Measurements from ENCODE around the gene LYPD3. TPM values are rescaled to one million over a fixed set of nuclear protein-coding genes. Genes with fewer than 3 reads are reported as not detected.
A peak's percentile ranks its signal among the peaks of the same experiment; 100 is the strongest.

The LYPD3 gene
- polyA plus RNA-seq, 3 donors from 2014 or later = 1.3 to 2.4 (median 1.4) TPM

DNA sequence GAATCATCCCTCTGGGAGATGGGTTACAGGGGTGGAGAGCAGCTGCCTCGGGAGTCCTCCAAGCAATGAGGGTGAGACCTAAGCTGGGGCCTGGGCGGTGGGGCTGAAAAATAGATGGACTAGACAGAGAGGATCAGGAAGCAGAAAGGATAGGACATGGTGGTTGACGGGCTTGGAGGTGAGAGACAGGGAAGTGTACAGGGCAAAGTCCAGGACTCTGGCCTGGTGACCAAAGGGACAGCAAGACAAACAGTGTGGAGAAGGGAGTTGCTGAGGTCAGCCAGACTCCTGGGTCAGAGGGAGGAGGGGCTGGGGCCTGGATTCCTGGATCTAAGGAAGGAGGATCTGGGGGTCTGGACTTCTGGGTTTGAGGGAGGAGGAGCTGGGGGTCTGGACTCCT lies 33.6 kb upstream of the LYPD3 start:
- no peak overlapping the region for H3K4me3 Mint-ChIP-seq
- H3K9me3 Mint-ChIP-seq = no peaks in the 10 kb centered on the region
- peaks cover 13 to 16% of the 10 kb centered on the region in 2 donors for H3K4me1 Mint-ChIP-seq
- DNase-seq = no peak
- H3K27ac Mint-ChIP-seq = peak overlapping the region in 3 of 6 donors; percentile 7 to 41 (median 22)
- H3K27me3 Mint-ChIP-seq (ENCODE audit: low read depth in 3 of 3) = peaks cover 0 to 7% (median 3%) of the 10 kb centered on the region in 3 donors
- peaks cover 13 to 21% (median 13%) of the 10 kb centered on the region in 3 donors for H3K36me3 Mint-ChIP-seq

DNA sequence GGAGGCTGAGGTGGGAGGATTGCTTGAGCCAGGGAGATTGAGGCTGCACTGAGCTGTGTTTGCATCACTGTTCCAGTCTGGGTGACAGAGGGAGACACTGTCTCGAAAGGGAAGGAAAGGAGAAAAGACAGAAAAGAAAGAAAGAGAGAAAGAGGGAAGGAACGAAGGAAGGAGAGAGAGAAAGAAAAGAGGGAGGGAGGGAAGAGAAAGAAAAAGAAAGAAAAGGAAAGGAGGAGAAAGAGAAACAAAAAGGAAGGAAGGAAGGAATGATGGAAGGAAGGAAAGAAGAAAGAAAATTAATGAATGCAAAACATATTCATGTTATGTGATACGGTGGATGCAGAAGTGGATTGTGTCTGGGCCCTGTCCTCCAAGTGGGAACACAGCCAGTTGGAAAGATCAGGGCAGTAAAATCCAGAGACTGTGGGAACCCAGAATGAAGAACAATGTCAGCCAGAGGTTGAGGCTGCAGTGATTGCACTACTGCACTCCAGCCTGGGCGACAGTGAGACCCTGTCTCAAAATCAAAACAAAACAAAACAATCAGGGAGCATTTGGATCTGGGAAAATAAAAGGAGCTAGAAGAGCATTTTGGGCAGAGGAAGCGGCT lies 32.9 kb upstream of the LYPD3 start:
- no peak for DNase-seq
- H3K4me3 Mint-ChIP-seq = peak overlapping the region in 1 of 5 donors; percentile 1
- H3K27ac Mint-ChIP-seq = peak overlapping the region in 4 of 6 donors; percentile 1 to 36 (median 25)
- H3K4me1 Mint-ChIP-seq = peaks cover 8 to 9% of the 10 kb centered on the region in 2 donors
- peaks cover 0 to 4% (median 3%) of the 10 kb centered on the region in 3 donors for H3K27me3 Mint-ChIP-seq (ENCODE audit: low read depth in 3 of 3)
- H3K36me3 Mint-ChIP-seq = peaks cover 13 to 21% (median 13%) of the 10 kb centered on the region in 3 donors
- H3K9me3 Mint-ChIP-seq = no peaks in the 10 kb centered on the region

DNA sequence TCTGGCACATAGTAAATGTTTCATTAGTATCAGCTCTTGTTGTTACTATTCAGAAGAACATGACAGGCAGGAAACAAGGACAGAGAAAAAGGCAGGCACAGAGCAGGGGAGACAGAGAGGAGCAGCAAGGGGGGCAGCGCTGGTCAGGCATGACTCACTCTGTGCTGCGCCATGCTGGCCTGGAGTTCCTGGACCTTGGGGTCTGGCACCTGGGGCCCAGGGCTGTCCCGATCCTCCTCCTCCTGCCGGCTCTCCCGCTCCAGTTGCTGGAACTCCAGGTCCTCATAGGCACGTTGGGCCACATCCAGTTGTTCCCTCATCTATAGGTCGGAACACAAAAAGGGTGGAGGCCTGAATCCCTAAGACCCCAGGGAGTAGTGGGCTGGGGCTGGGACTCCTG lies 31.6 kb upstream of the LYPD3 start:
- peaks cover 13 to 21% (median 13%) of the 10 kb centered on the region in 3 donors for H3K36me3 Mint-ChIP-seq
- H3K27me3 Mint-ChIP-seq (ENCODE audit: low read depth in 3 of 3) = peaks cover 0 to 4% (median 0%) of the 10 kb centered on the region in 3 donors
- DNase-seq = no peak
- no peak overlapping the region for H3K4me3 Mint-ChIP-seq
- no peak overlapping the region for H3K27ac Mint-ChIP-seq
- peaks cover 0 to 1% of the 10 kb centered on the region in 2 donors for H3K4me1 Mint-ChIP-seq
- no peaks in the 10 kb centered on the region for H3K9me3 Mint-ChIP-seq

DNA sequence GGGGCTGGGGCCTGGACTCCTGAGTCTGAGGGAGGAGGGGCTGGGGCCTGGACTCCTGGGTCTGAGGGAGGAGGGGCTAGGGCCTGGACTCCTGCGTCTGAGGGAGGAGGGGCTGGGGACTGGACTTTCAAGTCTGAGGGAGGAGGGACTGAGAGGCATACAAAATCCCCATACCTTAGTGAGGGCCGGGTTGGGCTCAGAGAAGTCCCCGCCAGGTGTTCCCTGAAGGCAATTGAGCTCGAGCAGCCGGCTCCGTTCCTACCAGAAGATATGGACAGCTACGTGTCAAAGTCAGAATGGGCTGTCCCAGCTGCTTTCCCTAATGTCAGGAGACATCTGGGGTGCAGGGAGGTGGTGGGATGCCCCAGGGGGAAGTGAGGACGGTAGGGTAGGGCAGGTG lies 29.7 kb upstream of the LYPD3 start:
- peaks cover 0 to 4% (median 0%) of the 10 kb centered on the region in 3 donors for H3K27me3 Mint-ChIP-seq (ENCODE audit: low read depth in 3 of 3)
- no peak overlapping the region for H3K4me3 Mint-ChIP-seq
- no peak for DNase-seq
- peaks cover 10 to 17% (median 13%) of the 10 kb centered on the region in 3 donors for H3K36me3 Mint-ChIP-seq
- H3K4me1 Mint-ChIP-seq = no peaks in the 10 kb centered on the region
- H3K27ac Mint-ChIP-seq = no peak overlapping the region
- no peaks in the 10 kb centered on the region for H3K9me3 Mint-ChIP-seq

DNA sequence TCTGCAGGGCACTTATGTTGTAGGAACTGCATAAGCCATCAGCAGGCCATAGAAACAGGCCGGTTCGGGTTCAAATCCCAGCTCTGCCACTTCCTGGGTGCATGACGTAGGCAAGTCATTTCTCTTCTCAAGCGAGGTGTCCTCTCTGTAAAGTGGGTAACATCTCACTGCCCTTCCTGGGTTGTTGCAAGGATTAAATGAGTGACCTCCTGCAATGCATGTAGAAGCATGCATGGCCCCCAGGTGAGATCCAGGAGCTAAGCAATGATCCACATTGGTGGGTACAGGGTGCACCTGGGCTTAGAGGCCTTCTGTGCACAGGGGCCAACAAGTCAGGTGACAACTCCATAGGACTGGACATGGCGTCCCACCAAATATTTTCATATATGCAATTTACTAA lies 25.4 kb upstream of the LYPD3 start:
- H3K27me3 Mint-ChIP-seq (ENCODE audit: low read depth in 3 of 3) = peaks cover 0 to 3% (median 0%) of the 10 kb centered on the region in 3 donors
- H3K4me1 Mint-ChIP-seq = no peaks in the 10 kb centered on the region
- no peak overlapping the region for H3K4me3 Mint-ChIP-seq
- peaks cover 3 to 7% (median 3%) of the 10 kb centered on the region in 3 donors for H3K36me3 Mint-ChIP-seq
- no peak for DNase-seq
- no peak overlapping the region for H3K27ac Mint-ChIP-seq
- no peaks in the 10 kb centered on the region for H3K9me3 Mint-ChIP-seq

DNA sequence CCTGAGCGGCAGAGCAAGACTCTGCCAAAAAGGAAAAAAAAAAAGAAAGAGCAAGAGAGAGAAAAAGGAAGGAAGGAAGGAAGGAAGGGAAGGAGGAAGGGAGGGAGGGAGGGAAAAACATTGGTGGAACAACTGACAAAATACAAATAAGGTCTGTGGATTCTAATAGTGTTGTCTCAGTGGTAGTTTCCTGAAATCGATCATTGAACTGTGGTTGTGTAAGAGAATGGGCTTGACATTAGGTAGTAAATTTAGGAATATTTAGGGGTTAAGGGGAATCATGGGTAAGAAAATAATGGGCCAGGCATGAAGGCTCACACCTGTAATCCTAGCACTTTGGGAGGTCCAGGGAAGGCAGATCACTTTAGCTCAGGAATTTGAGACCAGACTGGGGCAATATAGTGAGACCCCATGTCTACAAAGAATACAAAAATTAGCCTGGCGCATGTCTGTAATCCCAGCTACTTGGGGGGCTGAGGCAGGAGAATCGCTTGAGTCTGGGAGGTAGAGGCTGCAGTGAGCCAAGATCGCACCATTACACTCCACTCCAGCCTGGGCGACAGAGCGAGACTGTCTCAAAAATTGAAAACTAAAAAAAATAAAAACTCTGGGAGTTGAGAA lies 24.7 kb upstream of the LYPD3 start:
- H3K4me3 Mint-ChIP-seq = no peak overlapping the region
- no peak for DNase-seq
- H3K36me3 Mint-ChIP-seq = peaks cover 0 to 4% (median 0%) of the 10 kb centered on the region in 3 donors
- H3K27ac Mint-ChIP-seq = peak overlapping the region in 1 of 6 donors; percentile 33
- H3K9me3 Mint-ChIP-seq = no peaks in the 10 kb centered on the region
- no peaks in the 10 kb centered on the region for H3K4me1 Mint-ChIP-seq
- peaks cover 0 to 3% (median 0%) of the 10 kb centered on the region in 3 donors for H3K27me3 Mint-ChIP-seq (ENCODE audit: low read depth in 3 of 3)

DNA sequence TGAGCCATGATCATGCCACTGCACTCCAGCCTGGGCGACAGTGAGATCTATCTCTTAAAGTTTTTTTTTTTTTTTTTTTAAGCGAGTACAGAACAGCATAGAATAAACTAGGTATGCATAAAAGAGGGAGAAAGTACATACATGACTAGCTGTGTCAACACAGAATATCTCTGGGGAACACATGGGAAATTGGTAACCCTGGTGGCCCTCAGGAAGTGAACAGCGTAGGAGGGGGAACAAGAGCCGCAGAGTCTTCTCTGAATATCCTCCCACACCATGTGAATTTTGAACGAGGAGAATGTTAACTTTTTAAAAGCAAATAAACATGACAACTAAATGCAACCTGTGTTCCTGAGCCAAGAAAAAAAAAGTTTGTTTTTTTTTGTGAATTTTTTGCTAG lies 23.9 kb upstream of the LYPD3 start:
- Mint-ChIP-seq H3K4me1 (no peaks in the 10 kb centered on the region), H3K4me3 (no peak overlapping the region), H3K27ac (peak overlapping the region in 1 of 6 donors; percentile 24), H3K36me3 (peaks cover 0 to 4% (median 0%) of the 10 kb centered on the region in 3 donors), H3K27me3 (ENCODE audit: low read depth in 3 of 3) (peaks cover 0 to 3% (median 0%) of the 10 kb centered on the region in 3 donors), H3K9me3 (no peaks in the 10 kb centered on the region)
- DNase-seq = no peak

DNA sequence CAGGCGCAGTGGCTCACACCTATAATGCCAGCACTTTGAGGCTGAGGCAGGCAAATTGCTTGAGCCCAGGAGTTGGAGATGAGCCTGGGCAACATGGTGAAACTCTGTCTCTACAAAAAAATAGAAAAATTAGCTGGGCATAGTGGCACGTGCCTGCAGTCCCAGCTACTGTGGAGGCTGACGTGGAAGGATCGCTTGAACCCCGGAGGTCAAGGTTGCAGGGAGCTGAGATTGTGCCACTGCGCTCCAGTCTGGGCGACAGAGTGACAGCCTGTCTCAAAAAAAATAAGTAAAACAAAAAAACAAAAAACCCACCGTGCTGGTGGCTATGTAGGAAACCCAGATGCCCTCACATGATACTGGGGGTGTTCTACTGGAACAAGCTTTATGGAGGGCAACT lies 22.8 kb upstream of the LYPD3 start:
- no peaks in the 10 kb centered on the region for H3K4me1 Mint-ChIP-seq

DNA sequence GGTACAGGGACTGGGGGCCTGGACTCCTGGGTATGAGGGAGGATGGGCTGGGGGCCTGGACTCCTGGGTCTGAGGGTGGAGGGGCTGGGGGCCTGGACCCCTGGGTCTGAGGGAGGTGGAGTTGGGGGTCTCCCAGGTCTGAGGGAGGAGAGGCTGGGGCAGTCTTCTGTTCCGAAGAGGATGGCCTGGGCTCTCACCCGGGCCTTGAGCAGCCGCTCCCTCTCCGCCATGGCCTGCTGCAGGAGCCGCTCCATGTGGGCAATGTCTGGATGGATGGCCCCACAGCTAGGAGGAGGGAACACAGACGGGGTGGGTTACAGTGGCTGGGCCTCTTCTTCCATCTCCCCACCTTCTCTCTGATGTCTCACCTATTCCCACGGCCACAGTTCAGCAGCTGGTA lies 21.0 kb upstream of the LYPD3 start:
- H3K36me3 Mint-ChIP-seq = peaks cover 0 to 4% (median 0%) of the 10 kb centered on the region in 3 donors
- no peak overlapping the region for H3K27ac Mint-ChIP-seq
- no peak overlapping the region for H3K4me3 Mint-ChIP-seq
- H3K9me3 Mint-ChIP-seq = no peaks in the 10 kb centered on the region
- DNase-seq = no peak
- H3K4me1 Mint-ChIP-seq = no peaks in the 10 kb centered on the region
- peaks cover 0 to 3% (median 0%) of the 10 kb centered on the region in 3 donors for H3K27me3 Mint-ChIP-seq (ENCODE audit: low read depth in 3 of 3)

More for the DNA sequence above, 22.8 kb upstream of the LYPD3 start:
- Mint-ChIP-seq H3K9me3 (no peaks in the 10 kb centered on the region), H3K27ac (no peak overlapping the region), H3K27me3 (ENCODE audit: low read depth in 3 of 3) (peaks cover 0 to 3% (median 0%) of the 10 kb centered on the region in 3 donors), H3K4me3 (no peak overlapping the region), H3K36me3 (peaks cover 0 to 4% (median 0%) of the 10 kb centered on the region in 3 donors)
- DNase-seq = no peak

DNA sequence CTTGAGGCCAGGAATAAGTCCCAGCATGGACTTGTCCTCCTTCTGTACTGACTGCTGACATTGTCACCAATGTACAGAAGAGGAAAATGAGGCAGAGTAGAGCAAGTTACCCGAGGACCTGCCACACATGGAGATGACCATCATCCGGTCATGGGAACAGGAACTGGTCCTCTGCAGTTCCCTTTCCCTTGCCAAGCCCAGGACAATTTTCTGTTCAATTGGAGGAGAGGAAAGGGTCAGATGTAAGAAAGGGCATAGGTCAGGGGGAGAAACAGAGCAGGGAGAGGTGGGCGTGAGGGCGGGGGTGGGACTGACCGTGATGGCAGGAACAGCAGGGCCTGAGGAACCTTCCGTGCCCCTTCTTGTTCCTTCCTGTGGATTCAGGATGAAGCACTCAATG lies 20.5 kb upstream of the LYPD3 start:
- no peak overlapping the region for H3K4me3 Mint-ChIP-seq
- H3K27ac Mint-ChIP-seq = no peak overlapping the region
- no peaks in the 10 kb centered on the region for H3K9me3 Mint-ChIP-seq
- H3K27me3 Mint-ChIP-seq (ENCODE audit: low read depth in 3 of 3) = peaks cover 0 to 3% (median 0%) of the 10 kb centered on the region in 3 donors
- H3K4me1 Mint-ChIP-seq = no peaks in the 10 kb centered on the region
- peaks cover 0 to 4% (median 0%) of the 10 kb centered on the region in 3 donors for H3K36me3 Mint-ChIP-seq
- no peak for DNase-seq

DNA sequence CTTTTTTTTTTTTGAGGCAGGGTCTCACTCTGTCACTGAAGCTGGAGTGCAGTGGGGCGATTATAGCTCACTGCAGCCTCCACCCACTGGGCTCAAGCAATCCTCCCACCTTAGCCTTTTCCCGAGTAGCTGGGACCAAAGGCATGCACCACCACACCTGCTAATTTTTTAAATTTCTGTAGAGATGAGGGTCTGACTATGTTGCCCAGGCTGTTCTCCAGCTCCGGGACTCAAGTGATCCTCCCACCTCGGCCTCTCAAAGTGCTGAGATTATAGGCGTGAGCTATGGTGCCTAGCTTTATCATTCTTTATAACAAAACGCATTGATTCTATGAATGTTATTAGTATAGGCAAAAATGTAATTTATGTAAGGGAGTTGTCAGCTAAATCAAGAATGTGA lies 17.9 kb upstream of the LYPD3 start:
- Mint-ChIP-seq H3K9me3 (no peaks in the 10 kb centered on the region), H3K36me3 (peaks cover 0 to 4% (median 2%) of the 10 kb centered on the region in 3 donors), H3K4me1 (no peaks in the 10 kb centered on the region), H3K27ac (no peak overlapping the region), H3K27me3 (ENCODE audit: low read depth in 3 of 3) (peaks cover 0 to 1% (median 0%) of the 10 kb centered on the region in 3 donors), H3K4me3 (no peak overlapping the region)
- DNase-seq = no peak

DNA sequence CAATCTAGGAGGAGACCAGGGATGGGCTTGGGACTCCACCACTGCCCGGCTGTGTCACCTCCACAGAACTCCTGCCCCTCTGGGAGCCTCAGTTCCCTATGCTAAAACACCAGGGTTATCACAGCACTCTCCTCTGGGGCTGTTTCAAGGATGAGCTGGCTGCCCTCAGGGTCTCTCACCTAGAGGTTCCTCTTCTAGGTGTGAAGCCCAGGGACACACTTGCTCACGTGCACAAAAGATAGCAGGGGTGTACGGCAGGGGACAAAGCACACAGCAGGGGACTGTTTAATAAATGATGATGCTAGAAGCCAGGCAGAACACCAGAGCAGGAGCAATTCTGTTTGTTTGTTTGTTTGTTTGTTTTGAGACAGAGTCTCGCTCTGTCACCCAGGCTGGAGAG lies 16.8 kb upstream of the LYPD3 start:
- H3K4me3 Mint-ChIP-seq = no peak overlapping the region
- no peaks in the 10 kb centered on the region for H3K9me3 Mint-ChIP-seq
- no peak for DNase-seq
- H3K27ac Mint-ChIP-seq = no peak overlapping the region
- no peaks in the 10 kb centered on the region for H3K4me1 Mint-ChIP-seq
- H3K27me3 Mint-ChIP-seq (ENCODE audit: low read depth in 3 of 3) = peaks cover 0 to 1% (median 0%) of the 10 kb centered on the region in 3 donors
- peaks cover 0 to 8% (median 7%) of the 10 kb centered on the region in 3 donors for H3K36me3 Mint-ChIP-seq

DNA sequence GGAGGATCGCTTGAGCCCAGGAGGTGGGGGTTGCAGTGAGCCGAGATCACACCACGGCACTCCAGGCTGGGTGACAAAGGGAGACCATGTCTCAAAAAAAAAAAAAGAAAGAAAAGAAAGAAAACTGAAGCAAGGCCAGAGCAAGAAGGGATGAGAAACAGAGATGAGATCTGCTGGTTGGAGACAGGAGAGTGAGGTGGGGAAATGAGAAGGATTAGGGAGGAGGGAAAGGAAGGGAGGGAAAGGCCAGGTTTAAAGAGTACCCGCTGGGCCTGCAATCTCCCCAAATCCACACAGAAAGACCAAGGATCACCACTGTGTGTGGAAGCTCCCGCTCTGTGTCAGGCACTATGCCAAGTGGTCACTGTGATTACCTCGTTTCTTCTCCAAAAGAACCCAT lies 16.3 kb upstream of the LYPD3 start:
- Mint-ChIP-seq H3K36me3 (peaks cover 0 to 8% (median 7%) of the 10 kb centered on the region in 3 donors), H3K9me3 (no peaks in the 10 kb centered on the region), H3K4me1 (no peaks in the 10 kb centered on the region), H3K27me3 (ENCODE audit: low read depth in 3 of 3) (peaks cover 0 to 1% (median 0%) of the 10 kb centered on the region in 3 donors), H3K4me3 (no peak overlapping the region), H3K27ac (peak overlapping the region in 3 of 6 donors; percentile 31 to 78 (median 40))
- DNase-seq = no peak

DNA sequence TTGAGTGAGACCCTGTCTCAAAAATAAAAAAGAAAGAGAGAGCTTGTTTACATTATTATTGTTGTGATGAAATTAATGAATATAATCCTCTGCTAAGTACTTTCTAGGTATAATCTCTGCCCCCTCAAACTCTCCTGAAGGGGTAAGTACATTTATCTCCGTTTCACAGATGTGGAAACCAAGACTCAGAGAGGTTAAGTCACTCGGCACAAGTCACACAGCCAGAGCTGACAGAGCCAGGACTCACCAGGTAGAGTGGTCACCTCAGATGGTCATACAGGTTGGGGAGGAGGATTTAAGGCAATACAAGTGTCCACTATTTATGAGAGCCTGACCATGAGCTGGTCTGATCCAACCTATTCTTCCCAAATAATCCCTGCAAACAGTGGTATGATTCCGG lies 15.2 kb upstream of the LYPD3 start:
- peaks cover under 1 to 8% (median 8%) of the 10 kb centered on the region in 3 donors for H3K36me3 Mint-ChIP-seq
- H3K27ac Mint-ChIP-seq = peak overlapping the region in 2 of 6 donors; percentile 21 to 37
- H3K4me3 Mint-ChIP-seq = no peak overlapping the region
- peaks cover 3 to 7% of the 10 kb centered on the region in 2 donors for H3K4me1 Mint-ChIP-seq
- H3K27me3 Mint-ChIP-seq (ENCODE audit: low read depth in 3 of 3) = peaks cover under 1 to 4% (median 2%) of the 10 kb centered on the region in 3 donors
- no peak for DNase-seq
- H3K9me3 Mint-ChIP-seq = no peaks in the 10 kb centered on the region
